SKM-1 (cell line): Measurements from ENCODE around the gene TADA2A.
"Not testable (repeated sequence)": the region's sequence is repeated elsewhere in the genome, so short reads cannot be mapped to it uniquely, and the experiment has no call there.

Experiments
- DNase-seq: peaks from one replicate; lab custom pipeline; 2025; ENCODE audit not compliant: unreplicated experiment; lab: John Stamatoyannopoulos, UW

TADA2A gene

DNA sequence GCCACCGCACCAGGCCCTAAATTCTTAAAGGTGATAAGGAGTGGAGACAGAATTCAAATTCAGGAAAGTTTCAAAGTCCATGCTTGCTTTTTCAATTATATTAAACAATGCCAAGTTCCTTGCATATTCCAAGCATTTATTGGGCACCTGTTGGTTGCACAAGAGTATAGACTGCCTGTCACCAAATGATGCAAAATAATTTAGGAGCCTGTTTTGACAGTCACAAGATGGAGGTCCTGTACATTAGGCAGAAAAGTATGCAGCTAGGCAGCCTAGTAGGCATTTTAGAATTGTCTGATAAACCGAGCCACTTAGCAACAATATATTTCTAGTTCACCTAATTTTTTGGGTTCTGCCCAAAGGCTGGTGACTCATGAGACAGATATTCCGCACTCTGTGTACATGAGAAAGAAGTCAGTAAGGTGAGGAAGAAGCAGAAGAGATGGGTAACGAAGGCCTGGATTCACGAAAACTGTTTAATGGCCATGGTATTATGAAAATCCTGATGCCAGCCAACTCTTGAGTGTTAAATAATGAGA lies 7.4 kb upstream of the TADA2A start:
- DNase-seq = no peak

- no peak for DNase-seq
These were observed 6.2 kb upstream of the TADA2A start for GRCh38 chr17:37400505-37400904.

- not testable (repeated sequence) for DNase-seq
These were observed 1.2 kb upstream of the TADA2A start for GRCh38 chr17:37405522-37405921.

GRCh38 chr17:37405955-37406634 lies 591 bp upstream of the TADA2A start:
- no peak for DNase-seq

- not testable (repeated sequence) for DNase-seq
These were observed 1.4 kb downstream of the TADA2A start for GRCh38 chr17:37408145-37408479.

GRCh38 chr17:37410357-37410756 lies 3.7 kb downstream of the TADA2A start:
- DNase-seq = no peak

GRCh38 chr17:37413875-37414519 lies 7.3 kb downstream of the TADA2A start:
- DNase-seq = no peak

DNA sequence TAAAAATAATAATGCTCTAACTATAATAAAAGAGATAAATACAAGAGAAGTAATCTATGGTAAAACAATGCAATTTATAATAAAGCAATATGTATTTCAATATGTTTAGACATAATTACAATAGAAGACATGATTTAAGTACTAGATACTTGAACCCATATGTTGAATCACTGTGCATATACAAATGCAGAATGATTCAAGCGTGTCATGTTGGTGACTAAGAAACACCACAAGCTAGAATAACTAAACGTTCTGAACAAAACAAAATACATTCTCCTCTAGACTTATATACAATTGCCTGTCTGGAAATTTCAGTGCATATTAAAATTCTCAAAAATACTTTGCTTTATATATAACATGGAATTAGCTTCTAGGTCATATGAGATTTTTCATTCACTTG lies 11.2 kb downstream of the TADA2A start:
- no peak for DNase-seq

DNA sequence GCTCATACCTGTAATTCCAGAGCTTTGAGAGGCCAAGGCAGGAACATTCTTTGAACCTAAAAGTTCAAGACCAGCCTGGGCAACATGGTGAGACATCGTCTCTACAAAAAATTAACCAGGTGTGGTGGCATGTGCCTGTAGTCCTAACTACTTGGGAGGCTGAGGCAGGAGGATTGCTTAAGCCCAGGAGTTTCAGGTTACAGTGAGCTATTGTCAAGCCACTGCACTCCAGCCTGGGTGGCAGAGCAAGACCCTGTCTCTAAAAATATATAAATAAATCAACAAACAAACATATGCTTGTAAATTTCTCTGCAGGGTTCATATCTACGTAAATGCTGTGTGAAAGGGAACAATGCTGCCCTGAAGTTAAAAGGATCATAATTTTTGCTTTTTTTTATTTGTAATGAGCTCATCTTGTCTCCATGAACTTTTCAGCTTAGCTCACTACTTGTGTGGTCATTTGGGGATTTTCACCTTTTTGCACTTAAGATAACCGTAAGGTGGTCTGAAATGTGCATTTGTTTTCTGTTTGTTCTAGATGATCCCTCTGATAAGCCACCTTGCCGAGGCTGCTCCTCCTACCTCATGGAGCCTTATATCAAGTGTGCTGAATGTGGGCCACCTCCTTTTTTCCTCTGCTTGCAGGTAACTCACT lies 16.4 kb downstream of the TADA2A start:
- no peak for DNase-seq

DNA sequence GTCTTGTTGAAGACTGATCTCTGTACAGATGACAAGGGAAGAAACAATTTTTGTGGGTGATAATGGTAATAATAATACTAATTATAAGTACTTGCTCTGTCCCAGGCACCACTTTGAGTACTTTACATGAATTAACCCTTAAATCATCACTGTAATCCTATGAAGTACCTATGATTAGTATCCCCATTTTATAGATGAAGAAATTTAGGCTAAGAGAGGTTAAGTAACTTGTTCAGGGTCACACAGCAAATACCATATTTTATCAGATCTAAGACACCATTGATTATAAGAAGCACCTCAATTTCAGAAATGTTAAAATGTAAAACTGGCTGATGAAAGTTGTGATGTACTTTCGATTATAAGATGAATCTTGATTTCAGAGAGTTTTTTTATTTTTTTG lies 18.6 kb downstream of the TADA2A start:
- DNase-seq = no peak

GRCh38 chr17:37429039-37429438 lies 22.4 kb downstream of the TADA2A start:
- no peak for DNase-seq

- DNase-seq = no peak
These were observed 22.8 kb downstream of the TADA2A start for GRCh38 chr17:37429453-37429852.

DNA sequence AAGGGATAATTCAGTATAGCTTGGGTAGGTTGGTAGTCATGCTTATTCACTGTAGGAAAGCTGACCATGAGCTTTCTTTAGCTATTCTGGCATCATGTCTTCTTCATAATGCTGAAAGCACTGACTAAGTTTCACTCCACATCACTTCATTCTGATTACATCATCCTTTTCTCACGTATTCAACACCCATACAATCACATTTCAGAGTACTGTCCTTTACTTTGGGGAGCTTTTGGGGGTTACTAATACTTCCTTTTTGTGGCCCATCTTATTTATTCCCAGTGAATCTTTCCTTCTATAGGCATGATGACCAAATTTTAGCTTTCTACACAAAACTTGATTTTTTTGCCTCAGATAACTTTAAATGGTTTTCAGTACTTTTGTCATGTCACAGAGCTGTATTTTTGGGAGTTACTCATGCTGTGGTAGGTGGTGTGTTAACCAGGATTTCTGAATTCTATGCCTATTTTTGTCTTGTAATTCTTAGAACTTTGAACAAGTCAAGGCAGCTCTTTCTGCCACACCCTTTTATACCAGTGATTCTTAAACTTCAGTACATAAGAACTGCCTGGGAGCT lies 23.5 kb downstream of the TADA2A start:
- no peak for DNase-seq

DNA sequence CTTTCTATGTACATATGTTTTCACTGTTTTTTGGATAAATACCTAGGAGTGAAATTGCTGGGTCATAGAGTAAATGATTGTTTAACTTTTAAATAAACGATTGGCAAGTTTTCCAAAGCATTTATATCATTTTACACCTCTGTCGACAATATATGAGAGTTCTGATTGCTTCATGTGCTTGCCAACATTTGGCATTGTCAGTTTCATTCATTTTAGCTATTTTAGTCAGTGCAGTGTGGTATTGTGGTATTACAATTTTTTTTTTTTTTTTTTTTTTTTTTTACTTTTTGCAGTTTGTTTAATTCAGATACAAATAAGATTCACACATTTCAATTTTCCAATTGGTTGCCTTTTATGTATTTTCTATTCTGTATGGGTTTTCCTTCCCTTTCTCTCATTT lies 26.0 kb downstream of the TADA2A start:
- DNase-seq = no peak

GRCh38 chr17:37438141-37438540 lies 31.5 kb downstream of the TADA2A start:
- no peak for DNase-seq

GRCh38 chr17:37440424-37440823 lies 33.7 kb downstream of the TADA2A start:
- no peak for DNase-seq

GRCh38 chr17:37441369-37442014 lies 34.8 kb downstream of the TADA2A start:
- DNase-seq = not testable (repeated sequence)

GRCh38 chr17:37446027-37446426 lies 39.3 kb downstream of the TADA2A start:
- DNase-seq = no peak

DNA sequence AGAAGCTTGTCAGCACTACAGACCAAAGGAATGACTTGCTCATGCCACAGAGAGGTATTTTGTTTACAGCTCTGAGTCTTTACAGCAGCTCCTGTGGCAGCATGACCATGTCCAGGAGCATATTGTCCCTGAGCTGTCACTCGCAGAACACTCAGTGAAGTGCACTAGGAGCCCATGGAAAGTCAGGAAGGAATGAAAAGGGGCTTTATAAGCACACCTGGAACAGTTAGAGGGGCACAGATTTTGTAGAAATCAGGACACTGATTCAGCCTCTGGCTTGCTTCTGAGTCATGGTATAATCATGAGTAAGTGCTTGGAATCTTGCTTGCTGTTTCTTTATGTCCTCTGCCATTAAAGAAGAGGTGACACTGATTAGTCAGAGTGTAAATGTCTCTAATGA lies 41.0 kb downstream of the TADA2A start:
- DNase-seq = no peak

DNA sequence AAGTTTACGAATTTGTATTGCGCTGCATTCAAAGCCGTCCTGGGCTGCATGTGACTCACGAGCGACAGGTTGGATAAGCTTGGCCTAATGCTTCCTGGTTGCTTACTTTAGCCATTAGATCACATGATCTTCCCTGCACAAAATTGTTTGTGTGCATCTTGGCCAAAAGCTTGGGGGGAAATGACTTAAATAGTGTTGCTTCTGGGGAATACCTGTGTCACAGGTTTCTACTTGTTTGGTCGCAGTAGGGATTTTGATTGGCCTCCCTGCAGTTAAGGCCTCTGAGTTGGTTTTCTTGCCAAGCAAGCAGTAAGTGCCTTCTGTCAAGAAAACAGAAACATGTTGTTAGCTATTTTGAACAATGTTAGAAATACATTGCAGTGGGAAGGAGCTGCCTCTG lies 43.4 kb downstream of the TADA2A start:
- DNase-seq = no peak

DNA sequence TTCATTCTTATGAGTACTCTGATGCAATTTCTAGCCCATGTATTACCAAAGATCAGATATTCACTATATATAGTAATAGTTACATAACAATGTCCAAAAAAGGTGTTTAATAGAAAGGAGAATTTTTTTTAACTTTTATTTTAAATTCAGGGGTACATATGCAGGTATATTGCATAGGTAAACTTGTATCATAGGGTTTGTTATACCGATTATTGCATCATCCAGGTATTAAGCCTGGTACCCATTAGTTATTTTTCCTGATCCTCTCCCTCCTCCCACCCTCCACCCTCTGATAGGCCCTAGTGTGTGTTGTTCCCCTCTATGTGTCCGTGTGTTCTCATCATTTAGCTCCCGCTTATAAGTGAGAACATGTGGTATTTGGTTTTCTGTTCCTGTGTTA lies 51.1 kb downstream of the TADA2A start:
- DNase-seq = not testable (repeated sequence)
